ENCODE results near the gene TSC2.
A peak's percentile ranks its signal among the peaks of the same experiment; 100 is the strongest.

TSC2 gene

GRCh38 chr16:2078691-2079090, 30.9 kb downstream of the TSC2 start:
- Mint-ChIP-seq H3K4me1 (no peaks in the 10 kb centered on the region), H3K27me3 (no peaks in the 10 kb centered on the region), H3K36me3 (peaks cover 1% of the 10 kb centered on the region), H3K4me3 (no peak overlapping the region), H3K27ac (no peak overlapping the region), H3K9me3 (no peaks in the 10 kb centered on the region)

- Mint-ChIP-seq H3K36me3 (peaks cover 1% of the 10 kb centered on the region), H3K4me3 (no peak overlapping the region), H3K4me1 (no peaks in the 10 kb centered on the region), H3K9me3 (no peaks in the 10 kb centered on the region), H3K27me3 (no peaks in the 10 kb centered on the region), H3K27ac (no peak overlapping the region)
These were observed 31.6 kb downstream of the TSC2 start for GRCh38 chr16:2079311-2079800.

DNA sequence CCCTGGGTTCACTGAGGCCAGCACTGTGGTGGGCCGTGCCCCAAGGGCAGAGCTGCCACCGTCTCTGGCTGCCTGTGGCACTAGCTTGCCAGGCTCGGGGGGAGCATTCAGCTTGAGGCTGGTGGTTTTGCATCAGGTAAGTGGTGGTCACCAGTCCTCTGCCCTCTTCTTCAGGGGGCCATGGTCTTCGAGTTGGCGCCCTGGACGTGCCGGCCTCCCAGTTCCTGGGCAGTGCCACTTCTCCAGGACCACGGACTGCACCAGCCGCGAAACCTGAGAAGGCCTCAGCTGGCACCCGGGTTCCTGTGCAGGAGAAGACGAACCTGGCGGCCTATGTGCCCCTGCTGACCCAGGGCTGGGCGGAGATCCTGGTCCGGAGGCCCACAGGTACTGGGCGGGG, 32.2 kb downstream of the TSC2 start:
- Mint-ChIP-seq H3K4me1 (no peaks in the 10 kb centered on the region), H3K27me3 (no peaks in the 10 kb centered on the region), H3K36me3 (no peaks in the 10 kb centered on the region), H3K9me3 (no peaks in the 10 kb centered on the region), H3K4me3 (no peak overlapping the region), H3K27ac (no peak overlapping the region)

DNA sequence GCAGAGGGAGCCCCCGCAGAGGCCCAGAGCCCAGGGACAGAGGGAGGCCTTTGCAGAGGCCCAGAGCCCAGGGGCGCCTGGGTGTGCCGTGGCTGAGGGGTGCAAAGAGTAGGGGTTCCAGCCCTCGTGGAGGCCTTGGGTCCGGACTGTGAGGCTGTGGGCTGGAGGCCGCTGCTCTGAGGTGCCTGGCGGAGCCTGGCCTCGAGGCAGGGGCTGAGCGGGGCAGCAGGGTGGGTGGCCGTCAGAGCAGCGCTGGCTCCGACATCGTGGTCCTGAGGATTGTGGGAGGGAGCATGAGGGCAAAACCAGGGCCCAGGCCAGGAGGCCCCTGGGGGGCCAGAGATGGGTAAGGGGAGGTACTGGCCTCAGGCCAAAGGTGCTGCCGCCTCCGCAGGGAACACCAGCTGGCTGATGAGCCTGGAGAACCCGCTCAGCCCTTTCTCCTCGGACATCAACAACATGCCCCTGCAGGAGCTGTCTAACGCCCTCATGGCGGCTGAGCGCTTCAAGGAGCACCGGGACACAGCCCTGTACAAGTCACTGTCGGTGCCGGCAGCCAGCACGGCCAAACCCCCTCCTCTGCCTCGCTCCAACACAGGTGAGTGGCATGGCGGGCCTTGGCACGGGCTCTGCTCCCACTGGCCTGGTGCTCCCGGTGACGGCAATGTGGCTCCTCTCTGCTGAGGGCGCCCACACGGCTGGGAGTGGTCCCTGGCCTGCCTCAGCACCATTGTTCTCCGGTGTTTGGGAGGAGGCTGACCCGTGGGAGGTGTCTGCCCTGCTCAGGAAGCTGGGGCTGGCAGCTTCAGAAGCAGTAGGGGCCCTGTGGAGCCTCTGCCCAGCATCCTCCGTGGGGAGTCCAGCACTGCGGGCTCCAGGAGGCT, 33.7 kb downstream of the TSC2 start:
- H3K27me3 Mint-ChIP-seq = no peaks in the 10 kb centered on the region

GRCh38 chr16:2082171-2082982, 34.6 kb downstream of the TSC2 start:
- Mint-ChIP-seq H3K27ac (peak overlapping the region; percentile 14), H3K4me1 (no peaks in the 10 kb centered on the region), H3K9me3 (no peaks in the 10 kb centered on the region), H3K36me3 (no peaks in the 10 kb centered on the region), H3K27me3 (no peaks in the 10 kb centered on the region), H3K4me3 (no peak overlapping the region)

More for the DNA sequence above, 33.7 kb downstream of the TSC2 start:
- Mint-ChIP-seq H3K27ac (no peak overlapping the region), H3K4me3 (no peak overlapping the region), H3K9me3 (no peaks in the 10 kb centered on the region), H3K4me1 (no peaks in the 10 kb centered on the region), H3K36me3 (no peaks in the 10 kb centered on the region)

- Mint-ChIP-seq H3K9me3 (no peaks in the 10 kb centered on the region), H3K4me3 (no peak overlapping the region), H3K4me1 (no peaks in the 10 kb centered on the region), H3K27me3 (no peaks in the 10 kb centered on the region), H3K36me3 (no peaks in the 10 kb centered on the region), H3K27ac (no peak overlapping the region)
These were observed 35.2 kb downstream of the TSC2 start for GRCh38 chr16:2082983-2083364.

GRCh38 chr16:2083409-2083808, 35.6 kb downstream of the TSC2 start:
- Mint-ChIP-seq H3K27me3 (no peaks in the 10 kb centered on the region), H3K36me3 (no peaks in the 10 kb centered on the region), H3K4me3 (no peak overlapping the region), H3K9me3 (no peaks in the 10 kb centered on the region), H3K27ac (no peak overlapping the region), H3K4me1 (no peaks in the 10 kb centered on the region)

DNA sequence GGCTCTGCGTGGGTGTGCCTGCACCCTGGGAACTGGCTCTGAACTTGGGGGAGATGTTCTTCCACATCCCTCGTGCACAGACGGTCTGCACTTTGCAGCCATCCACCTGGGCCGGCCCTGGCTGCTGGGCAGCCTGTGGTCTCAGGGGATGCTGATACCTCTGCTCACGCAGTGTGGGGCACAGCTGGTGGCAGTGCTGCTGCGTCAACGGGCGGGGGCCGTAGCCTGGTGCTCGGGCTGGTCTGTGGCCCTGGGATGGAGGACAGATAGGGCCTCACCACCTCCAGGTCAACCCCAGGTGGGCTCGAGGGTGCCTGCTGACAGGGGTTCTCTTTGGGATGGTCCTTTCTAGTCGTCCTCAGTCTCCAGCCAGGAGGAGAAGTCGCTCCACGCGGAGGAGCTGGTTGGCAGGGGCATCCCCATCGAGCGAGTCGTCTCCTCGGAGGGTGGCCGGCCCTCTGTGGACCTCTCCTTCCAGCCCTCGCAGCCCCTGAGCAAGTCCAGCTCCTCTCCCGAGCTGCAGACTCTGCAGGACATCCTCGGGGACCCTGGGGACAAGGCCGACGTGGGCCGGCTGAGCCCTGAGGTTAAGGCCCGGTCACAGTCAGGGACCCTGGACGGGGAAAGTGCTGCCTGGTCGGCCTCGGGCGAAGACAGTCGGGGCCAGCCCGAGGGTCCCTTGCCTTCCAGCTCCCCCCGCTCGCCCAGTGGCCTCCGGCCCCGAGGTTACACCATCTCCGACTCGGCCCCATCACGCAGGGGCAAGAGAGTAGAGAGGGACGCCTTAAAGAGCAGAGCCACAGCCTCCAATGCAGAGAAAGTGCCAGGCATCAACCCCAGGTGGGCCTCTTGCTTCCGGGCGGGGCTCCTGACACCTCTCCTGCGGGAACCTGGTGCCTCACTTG, 36.3 kb downstream of the TSC2 start:
- Mint-ChIP-seq H3K27ac (no peak overlapping the region), H3K27me3 (no peaks in the 10 kb centered on the region), H3K4me3 (no peak overlapping the region), H3K9me3 (no peaks in the 10 kb centered on the region), H3K36me3 (no peaks in the 10 kb centered on the region), H3K4me1 (no peaks in the 10 kb centered on the region)

DNA sequence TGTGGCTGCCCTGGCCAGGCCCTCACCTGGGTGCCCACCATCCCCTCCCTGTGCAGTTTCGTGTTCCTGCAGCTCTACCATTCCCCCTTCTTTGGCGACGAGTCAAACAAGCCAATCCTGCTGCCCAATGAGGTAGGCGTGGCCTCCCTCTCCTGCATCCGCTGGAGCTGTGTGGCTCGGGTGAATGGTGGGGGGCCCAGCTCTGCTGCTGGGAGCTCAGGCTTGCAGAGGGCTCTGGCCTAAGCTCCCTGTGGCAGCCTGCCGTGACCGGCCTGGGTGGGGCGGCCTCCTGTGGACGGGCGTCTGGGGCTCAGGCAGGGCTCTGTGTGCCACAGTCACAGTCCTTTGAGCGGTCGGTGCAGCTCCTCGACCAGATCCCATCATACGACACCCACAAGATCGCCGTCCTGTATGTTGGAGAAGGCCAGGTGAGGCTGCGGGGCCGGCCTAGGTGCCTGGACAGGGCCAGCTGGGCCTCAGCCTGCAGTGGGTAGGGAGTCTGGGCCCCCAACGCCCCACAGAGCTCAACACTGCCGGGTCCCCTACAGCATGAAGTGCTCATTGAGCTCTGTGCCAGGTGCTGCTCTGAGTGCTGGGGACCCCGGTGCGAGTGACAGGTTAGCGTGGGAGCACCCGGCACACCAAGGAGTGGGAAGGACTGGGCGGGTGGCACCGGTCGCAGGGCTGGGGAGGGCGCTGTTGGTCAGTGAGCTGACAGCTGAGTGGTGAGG, 37.3 kb downstream of the TSC2 start:
- H3K27ac Mint-ChIP-seq = no peak overlapping the region
- H3K9me3 Mint-ChIP-seq = no peaks in the 10 kb centered on the region
- no peaks in the 10 kb centered on the region for H3K36me3 Mint-ChIP-seq
- H3K4me3 Mint-ChIP-seq = no peak overlapping the region
- H3K27me3 Mint-ChIP-seq = no peaks in the 10 kb centered on the region
- no peaks in the 10 kb centered on the region for H3K4me1 Mint-ChIP-seq

- H3K36me3 Mint-ChIP-seq = no peaks in the 10 kb centered on the region
- H3K9me3 Mint-ChIP-seq = no peaks in the 10 kb centered on the region
- H3K27ac Mint-ChIP-seq = no peak overlapping the region
- no peak overlapping the region for H3K4me3 Mint-ChIP-seq
- H3K4me1 Mint-ChIP-seq = no peaks in the 10 kb centered on the region
- H3K27me3 Mint-ChIP-seq = no peaks in the 10 kb centered on the region
These were observed 37.9 kb downstream of the TSC2 start for GRCh38 chr16:2085669-2086068.

DNA sequence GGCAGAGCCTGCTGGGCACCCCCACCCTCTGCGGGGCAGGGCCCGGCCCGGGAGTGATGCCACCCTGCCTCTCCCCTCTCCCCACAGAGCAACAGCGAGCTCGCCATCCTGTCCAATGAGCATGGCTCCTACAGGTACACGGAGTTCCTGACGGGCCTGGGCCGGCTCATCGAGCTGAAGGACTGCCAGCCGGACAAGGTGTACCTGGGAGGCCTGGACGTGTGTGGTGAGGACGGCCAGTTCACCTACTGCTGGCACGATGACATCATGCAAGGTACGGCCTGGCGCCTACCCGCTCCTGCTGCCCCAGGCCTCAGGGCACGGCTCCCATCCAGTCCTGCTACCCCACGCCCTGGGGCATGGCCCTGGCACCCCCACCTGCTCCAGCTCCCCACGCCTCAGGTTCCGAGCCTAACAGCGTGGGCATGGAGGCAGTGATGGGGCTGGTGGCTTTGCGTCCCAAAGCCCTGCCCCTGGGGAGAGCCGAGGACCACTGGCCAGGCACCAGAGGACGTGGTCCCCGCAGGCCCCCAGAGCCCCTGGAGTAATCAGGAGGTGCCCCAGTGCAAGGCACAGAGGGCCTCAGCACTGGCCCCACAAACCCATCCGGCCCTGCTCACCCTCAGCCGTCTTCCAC, 38.4 kb downstream of the TSC2 start:
- no peak overlapping the region for H3K4me3 Mint-ChIP-seq
- H3K27me3 Mint-ChIP-seq = no peaks in the 10 kb centered on the region
- H3K4me1 Mint-ChIP-seq = no peaks in the 10 kb centered on the region
- H3K9me3 Mint-ChIP-seq = no peaks in the 10 kb centered on the region
- no peak overlapping the region for H3K27ac Mint-ChIP-seq
- no peaks in the 10 kb centered on the region for H3K36me3 Mint-ChIP-seq

DNA sequence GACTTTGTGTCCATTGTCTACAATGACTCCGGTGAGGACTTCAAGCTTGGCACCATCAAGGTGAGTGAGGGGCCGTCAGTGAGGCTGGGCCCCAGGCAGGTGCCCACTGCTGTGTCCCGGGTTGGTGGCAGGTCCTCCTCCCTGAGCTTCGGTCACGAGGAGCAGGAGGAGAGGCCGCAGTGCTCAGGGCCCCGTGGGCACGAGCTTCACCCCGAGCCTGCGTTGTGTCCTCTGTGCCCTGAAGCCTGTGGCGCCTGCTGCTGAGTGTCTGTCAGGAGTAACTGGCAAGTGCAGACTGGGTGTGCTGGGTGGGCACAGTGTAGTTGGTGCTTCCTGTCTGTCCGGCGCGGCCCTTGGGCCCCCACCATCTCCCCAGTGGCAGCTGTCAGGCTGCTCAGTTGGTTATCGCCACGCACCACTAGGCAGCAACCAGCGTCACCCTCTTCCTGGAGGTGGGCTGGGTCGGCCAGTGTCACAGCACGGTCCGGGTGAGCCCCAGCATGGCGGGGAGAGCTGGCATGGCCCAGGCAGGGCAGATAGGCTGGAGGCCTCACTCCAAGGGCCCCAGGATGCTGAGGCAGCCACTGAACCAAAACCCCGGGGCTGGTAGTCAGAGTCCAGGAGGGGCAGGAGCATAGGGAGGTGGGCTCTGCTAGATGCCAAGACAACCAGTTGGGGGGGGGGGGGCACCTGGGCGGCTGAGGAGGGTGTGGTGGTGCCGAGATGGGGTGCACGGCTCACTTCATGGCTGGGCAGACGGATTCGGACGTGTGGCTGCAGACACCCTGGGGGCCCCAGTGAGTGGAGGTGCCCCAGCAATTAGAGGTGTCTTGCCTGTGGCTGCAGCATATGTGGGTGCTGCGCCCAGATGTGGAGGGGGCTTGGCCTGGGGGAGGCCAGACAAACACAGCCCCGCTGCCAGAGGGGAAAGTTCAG, 39.3 kb downstream of the TSC2 start:
- no peaks in the 10 kb centered on the region for H3K36me3 Mint-ChIP-seq
- H3K4me1 Mint-ChIP-seq = no peaks in the 10 kb centered on the region
- no peak overlapping the region for H3K4me3 Mint-ChIP-seq
- no peak overlapping the region for H3K27ac Mint-ChIP-seq
- H3K9me3 Mint-ChIP-seq = no peaks in the 10 kb centered on the region
- no peaks in the 10 kb centered on the region for H3K27me3 Mint-ChIP-seq

- Mint-ChIP-seq H3K4me1 (no peaks in the 10 kb centered on the region), H3K27ac (no peak overlapping the region), H3K4me3 (no peak overlapping the region), H3K36me3 (no peaks in the 10 kb centered on the region), H3K9me3 (no peaks in the 10 kb centered on the region), H3K27me3 (no peaks in the 10 kb centered on the region)
These were observed 40.2 kb downstream of the TSC2 start for GRCh38 chr16:2087748-2088631.

Data from activated naive CD4-positive, alpha-beta T cell treated with anti-CD3 and anti-CD28 coated beads, Interleukin-2, amount 50 U/mL, for 24 hours (primary cell).